Peyer's patch (tissue), 4 donors: ENCODE data around the gene CD164.

ENCODE experiments used
- POLR2A ChIP-seq, 2 donors: fragments of 450-650 bp; IDR thresholded peaks; one replicate each; pipeline ENCODE4 v1.5.1; 2017; ENCODE audit warnings: antibody characterized with exemption in 2 of 2, mild to moderate bottlenecking in 2 of 2, moderate library complexity in 2 of 2
- TF ChIP-seq, protein P1 (sequence below), 6 experiments: fragments of 450-650 bp in 4 of 6; fragments of 200-600 bp in 2 of 6; sonication (generic) in 1 of 6; IDR thresholded peaks; one replicate each; pipeline ENCODE4 v1.5.1; 2017 to 2019; ENCODE audit warnings: antibody characterized with exemption in 6 of 6, mild to moderate bottlenecking in 3 of 6, moderate library complexity in 1 of 6

DNA sequence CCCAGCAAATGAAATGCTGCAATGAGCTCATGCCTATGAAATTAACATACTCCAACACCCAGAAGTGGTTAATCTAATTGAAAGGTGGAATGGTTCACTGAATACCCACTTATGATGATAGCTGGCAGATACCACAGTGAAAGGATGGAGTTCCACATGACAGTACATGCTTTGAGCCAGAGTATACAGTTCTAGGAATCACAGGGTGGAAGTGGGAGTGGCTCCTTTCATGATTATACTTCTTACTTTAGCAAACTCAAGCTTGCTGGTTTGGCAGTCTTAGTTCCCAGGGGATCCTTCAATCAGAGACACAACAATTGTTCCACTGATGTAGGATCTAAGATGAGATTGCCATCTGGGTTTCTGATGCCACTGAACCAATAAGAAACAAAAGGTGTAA, 21.5 kb downstream of the CD164 start:
- TF ChIP-seq, protein P1, sequence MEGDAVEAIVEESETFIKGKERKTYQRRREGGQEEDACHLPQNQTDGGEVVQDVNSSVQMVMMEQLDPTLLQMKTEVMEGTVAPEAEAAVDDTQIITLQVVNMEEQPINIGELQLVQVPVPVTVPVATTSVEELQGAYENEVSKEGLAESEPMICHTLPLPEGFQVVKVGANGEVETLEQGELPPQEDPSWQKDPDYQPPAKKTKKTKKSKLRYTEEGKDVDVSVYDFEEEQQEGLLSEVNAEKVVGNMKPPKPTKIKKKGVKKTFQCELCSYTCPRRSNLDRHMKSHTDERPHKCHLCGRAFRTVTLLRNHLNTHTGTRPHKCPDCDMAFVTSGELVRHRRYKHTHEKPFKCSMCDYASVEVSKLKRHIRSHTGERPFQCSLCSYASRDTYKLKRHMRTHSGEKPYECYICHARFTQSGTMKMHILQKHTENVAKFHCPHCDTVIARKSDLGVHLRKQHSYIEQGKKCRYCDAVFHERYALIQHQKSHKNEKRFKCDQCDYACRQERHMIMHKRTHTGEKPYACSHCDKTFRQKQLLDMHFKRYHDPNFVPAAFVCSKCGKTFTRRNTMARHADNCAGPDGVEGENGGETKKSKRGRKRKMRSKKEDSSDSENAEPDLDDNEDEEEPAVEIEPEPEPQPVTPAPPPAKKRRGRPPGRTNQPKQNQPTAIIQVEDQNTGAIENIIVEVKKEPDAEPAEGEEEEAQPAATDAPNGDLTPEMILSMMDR (IDR thresholded peaks at IDR 0.05): no peak
- TF ChIP-seq POLR2A (IDR thresholded peaks at IDR 0.05): no peak
